GM12878 (cell line): ENCODE measurements around the gene LRRTM1. TPM values are rescaled to one million over a fixed set of nuclear protein-coding genes. Genes with fewer than 3 reads are reported as not detected.

Experiments
- ATAC-seq: fragments of 200-7000 bp; cut with Tn5 transposase; 3 replicates; pipeline ENCODE4 v1.9.1; 2020; ENCODE audit warnings: mild to moderate bottlenecking, moderate library complexity
- BruUV-seq: library from RNA; stranded (reverse); fragments of 400-500 nt; replicated peaks from 2 replicates; lab custom pipeline; 2021; lab: Mats Ljungman, UMichigan
- CTCF ChIA-PET: fragments of 300-600 bp; sonication (Branson Sonifier 250); formaldehyde crosslinking; extraction: SDS; loops from one replicate; lab custom pipeline; 2021; ENCODE audit warnings: inconsistent platforms; lab: Yijun Ruan, JAX
- POLR2A ChIA-PET: fragments of 350-600 bp; formaldehyde crosslinking; extraction: SDS; loops from one replicate; lab custom pipeline; 2021; ENCODE audit warnings: inconsistent platforms; lab: Charles Lee
- RAD21 ChIA-PET: fragments of 300-600 bp; sonication (Branson Sonifier 250); formaldehyde crosslinking; loops from one replicate; lab custom pipeline; 2023; ENCODE audit warnings: antibody characterized with exemption; ENCODE audit not compliant: unreplicated experiment; lab: Charles Lee
- SMC1A ChIA-PET: fragments of 300-600 bp; sonication (Branson Sonifier 250); formaldehyde crosslinking; loops from one replicate; lab custom pipeline; 2023; ENCODE audit not compliant: unreplicated experiment, uncharacterized antibody; lab: Charles Lee
- DNase-seq: peaks from one replicate; pipeline ENCODE4 v3.0.0-alpha.2; 2011; ENCODE audit warnings: low read depth, low spot score
- FAIRE-seq: peaks from 3 replicates; lab custom pipeline; 2011; peaks lifted over from hg19 to GRCh38; lab: Jason Lieb, UNC
- H2AFZ ChIP-seq: 2 replicates; pipeline ENCODE4 v1.6.0; 2011; ENCODE audit warnings: low read depth, low read length, control low read depth; ENCODE audit not compliant: control insufficient read depth
- H3K27ac ChIP-seq: 2 replicates; pipeline ENCODE4 v1.5.1; 2011; ENCODE audit warnings: control low read depth; ENCODE audit not compliant: control insufficient read depth, insufficient read depth
- H3K27me3 ChIP-seq, 2 experiments: replicated peaks in 1 of 2; 2 replicates each; pipeline versions ENCODE4 v1.6.0 to v1.6.1; 2011; ENCODE audit warnings: low read length in 1 of 2; ENCODE audit not compliant: control insufficient read depth in 2 of 2, insufficient read depth in 2 of 2
- H3K36me3 ChIP-seq, 2 experiments: 2 replicates each; pipeline ENCODE4 v1.5.1; 2011; ENCODE audit warnings: low read length in 1 of 2; ENCODE audit not compliant: control insufficient read depth in 2 of 2, insufficient read depth in 2 of 2
- H3K4me1 ChIP-seq: 2 replicates; pipeline ENCODE4 v1.6.1; 2011; ENCODE audit warnings: mild to moderate bottlenecking, low read length, moderate library complexity, mixed read lengths; ENCODE audit not compliant: control insufficient read depth, insufficient read depth
- H3K4me2 ChIP-seq: 2 replicates; pipeline ENCODE4 v1.6.0; 2011; ENCODE audit warnings: control low read depth; ENCODE audit not compliant: control insufficient read depth, insufficient read depth
- H3K4me3 ChIP-seq: fragments of 200-600 bp; sonication (generic); 2 replicates; pipeline ENCODE4 v1.5.1; 2016
- H3K79me2 ChIP-seq: 2 replicates; pipeline ENCODE4 v1.6.0; 2011; ENCODE audit warnings: low read length; ENCODE audit not compliant: control insufficient read depth, insufficient read depth
- H3K9ac ChIP-seq: 2 replicates; pipeline ENCODE4 v1.8.0; 2011; ENCODE audit warnings: low read length, control low read depth, mixed read lengths; ENCODE audit not compliant: control insufficient read depth, insufficient read depth
- H3K9me3 ChIP-seq: replicated peaks from 3 replicates; pipeline ENCODE4 v1.5.1; 2011; ENCODE audit warnings: mild to moderate bottlenecking, low read length; ENCODE audit not compliant: control insufficient read depth, insufficient read depth
- H4K20me1 ChIP-seq: 2 replicates; pipeline ENCODE4 v1.6.0; 2011; ENCODE audit not compliant: control insufficient read depth, insufficient read depth
- CHD1 ChIP-seq: IDR thresholded peaks from 2 replicates; pipeline ENCODE4 v1.6.1; 2012; ENCODE audit warnings: low read depth, low read length, improper control_type of control experiment
- EP300 ChIP-seq, 2 experiments: fragments of 150-350 bp in 1 of 2; IDR thresholded peaks; 2 replicates each; pipeline ENCODE4 v1.6.1; 2011 to 2012; ENCODE audit warnings: low read depth in 2 of 2, low read length in 2 of 2, borderline replicate concordance in 1 of 2, improper control_type of control experiment in 1 of 2, inconsistent platforms in 1 of 2; ENCODE audit not compliant: control insufficient read depth in 1 of 2
- FOS ChIP-seq: IDR thresholded peaks from 3 replicates; pipeline ENCODE4 v1.6.1; 2011; ENCODE audit warnings: borderline replicate concordance; ENCODE audit not compliant: insufficient read length; ENCODE audit errors: extremely low read depth
- HCFC1 ChIP-seq: fragments of 150-350 bp; IDR thresholded peaks from 2 replicates; pipeline ENCODE4 v1.6.1; 2014; ENCODE audit warnings: low read length
- JUND ChIP-seq: IDR thresholded peaks from 2 replicates; pipeline ENCODE4 v1.6.1; 2012; ENCODE audit warnings: low read depth, mild to moderate bottlenecking, low read length, improper control_type of control experiment, moderate library complexity
- RUNX3 ChIP-seq: IDR thresholded peaks from 2 replicates; pipeline ENCODE4 v1.6.1; 2012; ENCODE audit warnings: low read length, inconsistent platforms
- STAT3 ChIP-seq: IDR thresholded peaks from 2 replicates; pipeline ENCODE4 v1.6.1; 2011; ENCODE audit warnings: low read depth, low read length, improper control_type of control experiment
- SUZ12 ChIP-seq: fragments of 200-600 bp; sonication (generic); IDR thresholded peaks from one replicate; pipeline ENCODE4 v1.6.1; 2018; ENCODE audit warnings: antibody characterized with exemption, mild to moderate bottlenecking; ENCODE audit not compliant: unreplicated experiment
- TCF7 ChIP-seq: IDR thresholded peaks from 2 replicates; pipeline ENCODE4 v1.6.1; 2014; ENCODE audit warnings: antibody characterized with exemption, borderline replicate concordance
- USF2 ChIP-seq: IDR thresholded peaks from 2 replicates; pipeline ENCODE4 v1.6.1; 2011; ENCODE audit warnings: low read depth, low read length, improper control_type of control experiment, borderline replicate concordance
- ZBTB40 ChIP-seq: fragments of 450-650 bp; IDR thresholded peaks from 2 replicates; pipeline ENCODE4 v1.6.1; 2016; ENCODE audit warnings: mild to moderate bottlenecking, moderate library complexity, borderline replicate concordance
- ZNF592 ChIP-seq: fragments of 450-650 bp; IDR thresholded peaks from 2 replicates; pipeline ENCODE4 v1.6.1; 2017; ENCODE audit warnings: mild to moderate bottlenecking, moderate library complexity
- WGBS: methylation state at CpG from one replicate; pipeline ENCODE4 v1.1.6; 2016; ENCODE audit warnings: low lambda C conversion rate; ENCODE audit not compliant: insufficient replicate concordance, insufficient coverage; ENCODE audit errors: missing lambda C conversion rate; 5-methylcytosine and 5-hydroxymethylcytosine counted together
- in situ Hi-C: fragments of 300-500 bp; cut with MboI; formaldehyde crosslinking; loops from 9 replicates; pipeline ENCODE4 v1.14.3; 2018; ENCODE audit warnings: mixed read lengths
- intact Hi-C: fragments of 100-400 bp; cut with micrococcal nuclease; formaldehyde crosslinking; loops from one replicate; pipeline ENCODE4 v1.14.2; 2022; ENCODE audit not compliant: unreplicated experiment
- polyA plus RNA-seq, 11 experiments: library from polyadenylated mRNA; depleted of rRNA in 4 of 11; unstranded in 6 of 11; stranded (reverse) in 5 of 11; fragments of >200 nt; fragmentation: Nextera tagmentation in 4 of 11; fragmentation: Illumina TruSeq in 1 of 11; extraction: Ambion mirVana in 4 of 11; extraction: Trizol in 1 of 11; gene quantifications; 1 replicate in 1 of 11; 2 replicates in 10 of 11; pipeline versions ENCODE4 v1.2.1 to v1.2.3, GENCODE V29; 2011 to 2016; ENCODE audit warnings: inconsistent platforms in 2 of 11, missing spikeins in 2 of 11, low read depth in 1 of 11
- total RNA-seq, 4 experiments: library from RNA; depleted of rRNA in 3 of 4; stranded (reverse); fragments of >200 nt in 3 of 4; fragmentation: Illumina TruSeq in 1 of 4; extraction: Trizol in 1 of 4; gene quantifications; 2 replicates each; pipeline versions ENCODE4 v1.2.1 to v1.2.3, GENCODE V29; 2013 to 2021

The LRRTM1 gene
- total and polyA plus RNA-seq, 10 of the 15 experiments (the other 5 are each of a cell fraction or from before 2014, with no cell fraction given): not detected

GRCh38 chr2:80302001-80302313, 2.6 kb downstream of the LRRTM1 start (continued):
- TF ChIP-seq JUND: no peak

GRCh38 chr2:80300954-80301353, 3.6 kb downstream of the LRRTM1 start:
- FAIRE-seq: no peak
- Histone ChIP-seq H2AFZ (no peak overlapping the region), H3K36me3 (no peaks in the 10 kb centered on the region), H3K4me3 (no peak overlapping the region), H4K20me1 (no peaks in the 10 kb centered on the region), H3K4me1 (no peaks in the 10 kb centered on the region), H3K79me2 (no peaks in the 10 kb centered on the region), H3K27ac (no peak overlapping the region), H3K4me2 (no peak overlapping the region), H3K9ac (no peak overlapping the region), H3K9me3 (no peaks in the 10 kb centered on the region; the same call in 2 of the 3 replicates), H3K27me3 (peaks cover 4 to 8% of the 10 kb centered on the region in 2 experiments; a peak in 3 of 4 replicates)
- no peak for ATAC-seq
- RAD21 ChIA-PET: no interaction called here
- in situ Hi-C loops: no loop called here
- DNase-seq: no peak
- SMC1A ChIA-PET: interaction anchor here (1.1 kb wide), 2 partner anchors 11 to 24 kb away, joined by 3 to 4 read pairs; no protein-coding TSS in a partner anchor
- 0% methylated on average over 1 of the region's 1 CpG for WGBS
- POLR2A ChIA-PET: no interaction called here
- intact Hi-C loops: no loop called here
- no TSS peak for BruUV-seq
- CTCF ChIA-PET: interaction anchor here (1.2 kb wide), 1 partner anchor 9 kb away, joined by 4 read pairs; no protein-coding TSS in a partner anchor
- no peak for TF ChIP-seq USF2
- no peak for TF ChIP-seq CHD1
- no peak for TF ChIP-seq SUZ12
- no peak for TF ChIP-seq ZBTB40
- TF ChIP-seq RUNX3: no peak
- TF ChIP-seq EP300 (IDR thresholded peaks at IDR 0.05; ENCODE audit: borderline replicate concordance in 1 of 2, control insufficient read depth in 1 of 2, low read depth in 2 of 2, low read length in 2 of 2): no peak
- no peak for TF ChIP-seq HCFC1
- no peak for TF ChIP-seq FOS
- TF ChIP-seq STAT3: no peak
- TF ChIP-seq TCF7: no peak
- TF ChIP-seq ZNF592: no peak
